B cell (primary cell): ENCODE results near the gene MMS19. TPM values are rescaled to one million over a fixed set of nuclear protein-coding genes. Genes with fewer than 3 reads are reported as not detected.

ENCODE experiments used
- ATAC-seq: fragments of 200-7000 bp; cut with Tn5 transposase; one replicate; pipeline ENCODE4 v1.10.0; 2021; ENCODE audit warnings: low read depth, mild to moderate bottlenecking, moderate number of reproducible peaks, moderate library complexity
- CTCF ChIA-PET: fragments of 350-600 bp; sonication (Branson Sonifier 250); formaldehyde crosslinking; loops from one replicate; lab custom pipeline; 2021; ENCODE audit warnings: antibody characterized with exemption, inconsistent platforms; lab: Charles Lee
- POLR2A ChIA-PET: fragments of 350-600 bp; sonication (Branson Sonifier 250); formaldehyde crosslinking; loops from one replicate; lab custom pipeline; 2021; ENCODE audit warnings: antibody characterized with exemption; lab: Charles Lee
- DNase-seq: peaks from one replicate; pipeline ENCODE4 v3.0.0; 2013
- H2AFZ ChIP-seq: 2 replicates; pipeline ENCODE4 v1.6.1; 2012; ENCODE audit warnings: mild to moderate bottlenecking, low read depth, low read length; ENCODE audit not compliant: insufficient read depth, poor library complexity, severe bottlenecking
- H3K27ac ChIP-seq, 2 donors: 1 replicate in 1 of 2; 2 replicates in 1 of 2; pipeline ENCODE4 v1.5.1; 2012 to 2013; ENCODE audit warnings: low read length in 2 of 2, mild to moderate bottlenecking in 2 of 2, moderate library complexity in 1 of 2
- H3K27me3 ChIP-seq, 4 experiments: fragments of 200-600 bp in 1 of 4; sonication (generic) in 1 of 4; replicated peaks in 1 of 4; 1 replicate in 2 of 4; 2 replicates in 2 of 4; pipeline versions ENCODE4 v1.6.1 to v1.7.0; 2013 to 2016; ENCODE audit warnings: low read length in 3 of 4, mild to moderate bottlenecking in 2 of 4, mixed read lengths in 1 of 4, moderate library complexity in 1 of 4; ENCODE audit not compliant: insufficient read depth in 4 of 4, control insufficient read depth in 3 of 4; ENCODE audit errors: control extremely low read depth in 1 of 4
- H3K36me3 ChIP-seq, 2 experiments: replicated peaks in 1 of 2; 1 replicate in 1 of 2; 2 replicates in 1 of 2; pipeline versions ENCODE4 v1.6.1 to v1.7.1; 2013; ENCODE audit warnings: low read length in 1 of 2; ENCODE audit not compliant: insufficient read depth in 2 of 2, control insufficient read depth in 1 of 2; ENCODE audit errors: control extremely low read depth in 1 of 2, extremely low read depth in 1 of 2
- H3K4me1 ChIP-seq, 2 donors: fragments of 200-600 bp in 1 of 2; sonication (generic) in 1 of 2; 1 replicate in 1 of 2; 2 replicates in 1 of 2; pipeline versions ENCODE4 v1.5.1 to v1.6.1; 2013 to 2017; ENCODE audit warnings: low read length in 2 of 2; ENCODE audit not compliant: control insufficient read depth in 2 of 2, insufficient read depth in 2 of 2
- H3K4me2 ChIP-seq: replicated peaks from 2 replicates; pipeline ENCODE3; 2012; ENCODE audit warnings: mild to moderate bottlenecking, low read depth, low read length; ENCODE audit not compliant: poor library complexity, severe bottlenecking
- H3K4me3 ChIP-seq, 5 experiments: fragments of 200-600 bp in 1 of 5; sonication (generic) in 1 of 5; 1 replicate in 3 of 5; 2 replicates in 2 of 5; pipeline versions ENCODE4 v1.5.1 to v1.7.0; 2011 to 2016; ENCODE audit warnings: low read length in 4 of 5, mild to moderate bottlenecking in 4 of 5, low read depth in 2 of 5, control low read depth in 1 of 5, moderate library complexity in 1 of 5; ENCODE audit not compliant: insufficient read depth in 1 of 5; ENCODE audit errors: control extremely low read depth in 1 of 5, extremely low read depth in 1 of 5
- H3K79me2 ChIP-seq: fragments of 200-600 bp; sonication (generic); one replicate; pipeline ENCODE4 v1.6.0; 2016; ENCODE audit warnings: low read length; ENCODE audit not compliant: control insufficient read depth, insufficient read depth
- H3K9ac ChIP-seq: fragments of 200-600 bp; sonication (generic); 2 replicates; pipeline ENCODE4 v1.6.1; 2017; ENCODE audit warnings: mild to moderate bottlenecking, low read length, moderate library complexity
- H3K9me3 ChIP-seq, 3 donors: one replicate each; pipeline versions ENCODE4 v1.6.1 to v1.7.1; 2013; ENCODE audit warnings: low read length in 2 of 3; ENCODE audit not compliant: control insufficient read depth in 2 of 3, insufficient read depth in 1 of 3; ENCODE audit errors: control extremely low read depth in 1 of 3
- H4K20me1 ChIP-seq: 2 replicates; pipeline ENCODE4 v1.6.0; 2012; ENCODE audit warnings: mild to moderate bottlenecking, low read length; ENCODE audit not compliant: insufficient read depth, control insufficient read depth, poor library complexity, severe bottlenecking
- H3K27ac Mint-ChIP-seq: one replicate; pipeline ENCODE4 v1.8.0; 2021; ENCODE audit warnings: mixed read lengths
- H3K27me3 Mint-ChIP-seq: one replicate; pipeline ENCODE4 v1.8.0; 2021; ENCODE audit warnings: mixed read lengths
- H3K4me1 Mint-ChIP-seq: one replicate; pipeline ENCODE4 v1.8.0; 2021; ENCODE audit warnings: mixed read lengths
- H3K4me3 Mint-ChIP-seq: one replicate; pipeline ENCODE4 v1.8.0; 2021; ENCODE audit warnings: mixed read lengths
- H3K9me3 Mint-ChIP-seq: one replicate; pipeline ENCODE4 v1.8.0; 2022; ENCODE audit warnings: mixed read lengths; ENCODE audit not compliant: insufficient read depth
- EZH2 ChIP-seq: IDR thresholded peaks from 2 replicates; pipeline ENCODE4 v1.6.1; 2012; ENCODE audit warnings: borderline replicate concordance, low read depth, mild to moderate bottlenecking, moderate library complexity, low read length; ENCODE audit not compliant: insufficient read depth, poor library complexity, severe bottlenecking
- WGBS: methylation state at CpG from one replicate; pipeline ENCODE4 v1.1.5; 2013; ENCODE audit warnings: missing lambda C conversion rate; ENCODE audit not compliant: insufficient coverage; 5-methylcytosine and 5-hydroxymethylcytosine counted together
- intact Hi-C: fragments of 100-400 bp; cut with micrococcal nuclease; formaldehyde crosslinking; loops from one replicate; pipeline ENCODE4 v1.10.0; 2022
- polyA plus RNA-seq: library from polyadenylated mRNA; depleted of rRNA; stranded (reverse); fragments of >200 nt; gene quantifications from 2 replicates; pipeline ENCODE4 v1.2.3, GENCODE V29; 2012
- total RNA-seq, 2 donors: library from RNA; stranded (reverse); fragments of 120-200 nt in 1 of 2; gene quantifications; 1 replicate in 1 of 2; 2 replicates in 1 of 2; pipeline versions ENCODE4 v1.2.3 to v1.2.4, GENCODE V29; 2013 to 2022
- TF ChIP-seq, protein P1 (sequence below): fragments of 200-600 bp; IDR thresholded peaks from one replicate; pipeline ENCODE4 v1.8.0; 2022; ENCODE audit warnings: antibody characterized with exemption, mild to moderate bottlenecking

Gene MMS19
- total and polyA plus RNA-seq, 2 donors (not counting 1 experiment from before 2014, with no cell fraction given) = 82.1 to 102 TPM

DNA sequence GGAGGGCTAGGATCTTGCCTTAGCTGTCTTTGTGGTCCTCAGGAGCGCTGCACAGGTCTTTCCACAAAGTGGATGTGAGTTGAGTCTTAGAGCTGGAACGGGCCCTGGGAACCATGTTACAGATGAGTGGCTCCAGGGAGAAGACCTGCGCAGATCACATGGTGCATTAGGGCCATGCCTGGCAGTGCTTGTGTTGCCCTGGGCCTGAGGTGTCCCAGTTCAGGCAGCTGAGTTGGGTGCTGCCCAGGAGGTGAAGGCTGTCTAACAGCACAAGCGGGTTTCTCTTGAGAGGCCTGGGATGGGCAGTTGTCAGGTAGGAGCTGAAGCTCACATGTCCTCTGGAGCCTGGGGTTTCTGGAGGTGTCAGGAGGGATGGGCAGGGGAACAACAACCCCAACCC lies 40.6 kb upstream of the MMS19 start:
- no peak overlapping the region for H3K4me3 ChIP-seq
- no peak overlapping the region for H3K4me2 ChIP-seq
- no peak overlapping the region for H2AFZ ChIP-seq
- no peak overlapping the region for H3K27ac ChIP-seq
- DNase-seq = no peak
- no peak overlapping the region for H3K9ac ChIP-seq
- Mint-ChIP-seq H3K27ac (no peak overlapping the region), H3K9me3 (no peaks in the 10 kb centered on the region), H3K4me3 (no peak overlapping the region), H3K4me1 (no peaks in the 10 kb centered on the region), H3K27me3 (peaks cover 4% of the 10 kb centered on the region)
- TF ChIP-seq EZH2 = no peak
- TF ChIP-seq, protein P1, sequence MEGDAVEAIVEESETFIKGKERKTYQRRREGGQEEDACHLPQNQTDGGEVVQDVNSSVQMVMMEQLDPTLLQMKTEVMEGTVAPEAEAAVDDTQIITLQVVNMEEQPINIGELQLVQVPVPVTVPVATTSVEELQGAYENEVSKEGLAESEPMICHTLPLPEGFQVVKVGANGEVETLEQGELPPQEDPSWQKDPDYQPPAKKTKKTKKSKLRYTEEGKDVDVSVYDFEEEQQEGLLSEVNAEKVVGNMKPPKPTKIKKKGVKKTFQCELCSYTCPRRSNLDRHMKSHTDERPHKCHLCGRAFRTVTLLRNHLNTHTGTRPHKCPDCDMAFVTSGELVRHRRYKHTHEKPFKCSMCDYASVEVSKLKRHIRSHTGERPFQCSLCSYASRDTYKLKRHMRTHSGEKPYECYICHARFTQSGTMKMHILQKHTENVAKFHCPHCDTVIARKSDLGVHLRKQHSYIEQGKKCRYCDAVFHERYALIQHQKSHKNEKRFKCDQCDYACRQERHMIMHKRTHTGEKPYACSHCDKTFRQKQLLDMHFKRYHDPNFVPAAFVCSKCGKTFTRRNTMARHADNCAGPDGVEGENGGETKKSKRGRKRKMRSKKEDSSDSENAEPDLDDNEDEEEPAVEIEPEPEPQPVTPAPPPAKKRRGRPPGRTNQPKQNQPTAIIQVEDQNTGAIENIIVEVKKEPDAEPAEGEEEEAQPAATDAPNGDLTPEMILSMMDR = no peak
- ChIA-PET POLR2A (no interaction called here), CTCF (interaction anchor here (0.5 to 1.0 kb wide), 4 partner anchors 14 to 131 kb away, joined by 3 to 4 read pairs (median 4); no protein-coding TSS in a partner anchor)
- no peaks in the 10 kb centered on the region for H3K36me3 ChIP-seq
- no peaks in the 10 kb centered on the region for H3K9me3 ChIP-seq
- H4K20me1 ChIP-seq = no peaks in the 10 kb centered on the region
- intact Hi-C loops = no loop called here
- H3K27me3 ChIP-seq = no peaks in the 10 kb centered on the region
- H3K4me1 ChIP-seq = no peaks in the 10 kb centered on the region
- H3K79me2 ChIP-seq = no peaks in the 10 kb centered on the region
- WGBS = 97% methylated on average over 3 of the region's 4 CpGs
- no peak for ATAC-seq

DNA sequence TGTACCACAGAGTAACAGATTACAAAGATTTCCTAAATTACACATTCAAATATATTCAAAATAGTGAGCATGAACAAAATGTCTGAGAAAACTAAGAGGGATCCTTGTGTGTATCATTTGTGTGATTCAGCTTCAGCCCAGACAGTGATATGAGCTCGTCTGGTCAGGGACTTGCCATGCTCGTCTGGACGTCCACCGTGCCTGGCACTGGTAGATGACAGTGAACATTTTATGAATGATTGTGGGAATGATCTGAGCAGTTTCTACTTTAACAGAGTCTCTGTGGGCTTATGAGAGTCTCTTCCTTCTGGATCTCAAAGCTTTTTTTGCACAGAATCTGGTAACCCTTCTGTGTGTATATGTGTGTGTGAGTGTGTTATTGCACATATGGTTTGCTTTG lies 40.2 kb upstream of the MMS19 start:
- POLR2A ChIA-PET = no interaction called here

More for the DNA sequence above, 40.2 kb upstream of the MMS19 start:
- H3K36me3 ChIP-seq = no peaks in the 10 kb centered on the region
- CTCF ChIA-PET = interaction anchor here (0.5 to 0.7 kb wide), 3 partner anchors 16 to 131 kb away, joined by 3 to 4 read pairs (median 4); no protein-coding TSS in a partner anchor
- no peaks in the 10 kb centered on the region for H3K4me1 ChIP-seq
- Mint-ChIP-seq H3K27ac (no peak overlapping the region), H3K4me1 (no peaks in the 10 kb centered on the region), H3K4me3 (no peak overlapping the region), H3K27me3 (no peaks in the 10 kb centered on the region), H3K9me3 (no peaks in the 10 kb centered on the region)
- H3K27me3 ChIP-seq = no peaks in the 10 kb centered on the region
- no peak overlapping the region for H3K27ac ChIP-seq
- H3K79me2 ChIP-seq = no peaks in the 10 kb centered on the region
- 86% methylated on average over 4 of the region's 4 CpGs for WGBS
- no peaks in the 10 kb centered on the region for H4K20me1 ChIP-seq
- no peaks in the 10 kb centered on the region for H3K9me3 ChIP-seq
- ATAC-seq (no peak), DNase-seq (no peak)
- H2AFZ ChIP-seq = no peak overlapping the region
- TF ChIP-seq, protein P1 = no peak
- no peak for TF ChIP-seq EZH2
- H3K4me2 ChIP-seq = no peak overlapping the region
- H3K4me3 ChIP-seq = no peak overlapping the region
- intact Hi-C loops = no loop called here
- no peak overlapping the region for H3K9ac ChIP-seq
